Pancreas (tissue), 10 donors: ENCODE results near the gene RNF220. TPM values are rescaled to one million over a fixed set of nuclear protein-coding genes. Genes with fewer than 3 reads are reported as not detected.

Experiments
- ATAC-seq, 4 donors: fragments of 200-7000 bp; cut with Tn5 transposase; one replicate each; pipeline versions ENCODE4 v1.8.0 to v1.9.1; 2020; ENCODE audit warnings: mild to moderate bottlenecking in 4 of 4, moderate library complexity in 4 of 4
- DNase-seq, 6 donors: peaks; one replicate each; pipeline ENCODE4 v3.0.0-alpha.2; 2020
- FAIRE-seq: peaks from 2 replicates; lab custom pipeline; 2012; peaks lifted over from hg19 to GRCh38; lab: Jason Lieb, UNC
- H3K27ac ChIP-seq, 4 donors: fragments of 200-600 bp; sonication (generic); 1 replicate in 3 of 4; 2 replicates in 1 of 4; pipeline versions ENCODE4 v1.5.0 to v1.8.0; 2020
- H3K27me3 ChIP-seq, 4 donors: fragments of 200-600 bp; one replicate each; pipeline ENCODE4 v1.8.0; 2021
- H3K36me3 ChIP-seq, 3 donors: fragments of 200-600 bp; sonication (generic) in 1 of 3; one replicate each; pipeline versions ENCODE4 v1.5.0 to v1.8.0; 2020 to 2021
- H3K4me1 ChIP-seq, 3 donors: fragments of 200-600 bp; one replicate each; pipeline ENCODE4 v1.8.0; 2021
- H3K4me3 ChIP-seq, 4 donors: fragments of 200-600 bp; sonication (generic) in 2 of 4; one replicate each; pipeline versions ENCODE4 v1.5.0 to v1.8.0; 2020 to 2021
- H3K9me3 ChIP-seq, 4 donors: fragments of 200-600 bp; one replicate each; pipeline ENCODE4 v1.8.0; 2021
- CTCF ChIP-seq, 4 donors: fragments of 200-600 bp; sonication (generic) in 3 of 4; IDR thresholded peaks; one replicate each; pipeline versions ENCODE4 v1.5.0 to v1.8.0; 2021; ENCODE audit warnings: antibody characterized with exemption in 4 of 4
- whole genome bisulfite sequencing, 2 donors: extraction: QIAGEN DNeasy Blood & Tissue Kit; methylation state at CpG; one replicate each; pipeline ENCODE4 v1.1.7; 2013; 5-methylcytosine and 5-hydroxymethylcytosine counted together
- intact Hi-C, 3 donors: fragments of 100-400 bp; cut with DNase I; formaldehyde crosslinking; loops; one replicate each; pipeline versions ENCODE4 v1.11.1 to v1.14.2; 2022
- polyA plus RNA-seq, 2 donors: library from polyadenylated mRNA; stranded (reverse); fragments of 200-250 nt; gene quantifications; one replicate each; pipeline ENCODE4 v1.2.3, GENCODE V29; 2013
- total RNA-seq, 6 donors: library from RNA; stranded (reverse); fragmentation: NEBNext Ultra II Directional in 4 of 6; extraction: Animal tissue kit (Norgen Biotek cat#: 25700) in 4 of 6; gene quantifications; one replicate each; pipeline versions ENCODE4 v1.2.1 to v1.2.4, GENCODE V29; 2021 to 2023
- donor health status: healthy with polysubstance abuse.
- donor health status: DM: no; HTN: no; CAD: no; lungs with moderate emphysema.
- donor health status: DM: no; HTN: no; CAD: no.
- donor health status: control.
- donor health status: control.
- donor health status: Bipolar disorder and iron deficiency.
- donor health status: DM: yes; HTN: yes; CAD: no.
- donor health status: DM: no; HTN: no; CAD: no.
- donor health status: DM: no; HTN: no; CAD: no.
- donor health status: DM: yes; HTN: yes; CAD: no.

RNF220 gene
- total and polyA plus RNA-seq, 8 donors, result 22.3 to 43.2 (median 33.0) TPM

DNA sequence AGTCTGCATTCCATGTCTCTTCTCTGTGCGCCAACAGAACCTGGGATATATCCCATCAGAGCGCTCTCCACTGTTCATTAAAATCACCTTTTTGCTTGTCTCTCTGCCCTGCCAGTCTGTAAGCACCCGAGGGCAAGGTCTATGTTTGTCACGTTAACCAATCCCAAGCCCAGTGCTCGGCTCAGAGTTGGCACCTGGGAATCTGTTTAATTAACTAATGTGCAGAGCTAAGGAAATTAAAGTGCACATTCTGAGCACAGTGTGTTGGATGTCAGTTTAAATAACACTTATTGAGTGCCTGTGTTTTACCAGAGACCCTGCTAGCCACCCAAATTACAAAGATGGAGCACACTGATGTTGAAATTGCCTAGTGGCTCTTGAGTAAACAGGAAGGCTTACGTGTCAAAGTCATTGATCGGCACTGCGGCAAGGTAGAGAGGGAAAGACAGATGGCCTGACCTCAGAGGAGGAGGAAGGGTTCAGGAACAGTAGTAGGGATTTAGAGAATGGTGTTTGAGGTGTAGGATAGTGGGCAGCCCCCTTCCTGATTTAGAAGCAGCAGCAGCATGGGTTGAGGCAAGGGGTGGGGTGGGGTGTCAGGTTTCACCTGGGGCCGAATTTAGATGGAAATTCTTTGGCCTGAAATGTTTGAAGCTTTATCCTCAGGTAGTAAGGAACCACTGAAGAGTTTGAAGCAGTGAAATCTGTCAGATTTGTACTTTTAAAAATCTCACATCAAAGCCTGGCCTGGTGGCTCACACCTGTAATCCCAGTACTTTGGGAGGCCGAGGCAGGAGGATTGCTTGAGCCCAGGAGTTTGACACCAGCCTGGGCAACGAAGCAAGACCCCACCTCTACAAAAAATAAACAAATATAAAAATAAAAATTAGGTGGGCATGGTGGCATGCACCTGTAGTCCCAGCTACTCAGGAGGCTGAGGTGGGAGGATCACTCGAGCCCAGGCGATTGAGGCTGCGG lies 277.1 kb downstream of the RNF220 start:
- Histone ChIP-seq H3K9me3 (no peaks in the 10 kb centered on the region), H3K27ac (no peak overlapping the region), H3K27me3 (no peaks in the 10 kb centered on the region), H3K4me3 (no peak overlapping the region), H3K4me1 (peaks cover 0 to 3% (median 0%) of the 10 kb centered on the region in 3 donors), H3K36me3 (no peaks in the 10 kb centered on the region)
- ATAC-seq, result peak in 3 of 4 donors; percentile 43 to 57 (median 49)
- FAIRE-seq, result no peak
- intact Hi-C loops, result no loop called here
- WGBS, 2 donors, result 63 to 68% methylated on average over 14 of the region's 14 CpGs
- TF ChIP-seq CTCF (IDR thresholded peaks at IDR 0.05), result no peak
- DNase-seq, result no peak

- no peak overlapping the region for H3K27ac ChIP-seq
- DNase-seq (no peak), ATAC-seq (no peak), FAIRE-seq (no peak)
- H3K4me3 ChIP-seq, result no peak overlapping the region
- H3K4me1 ChIP-seq, result no peaks in the 10 kb centered on the region
- no peaks in the 10 kb centered on the region for H3K36me3 ChIP-seq
- intact Hi-C loops, result no loop called here
- H3K9me3 ChIP-seq, result no peaks in the 10 kb centered on the region
- no peak for TF ChIP-seq CTCF (IDR thresholded peaks at IDR 0.05)
- 97% methylated on average over 3 of the region's 3 CpGs for WGBS, 2 donors
- H3K27me3 ChIP-seq, result no peaks in the 10 kb centered on the region
These were observed 277.8 kb downstream of the RNF220 start for GRCh38 chr1:44682883-44683265.

- Histone ChIP-seq H3K4me3 (no peak overlapping the region), H3K27ac (no peak overlapping the region), H3K4me1 (no peaks in the 10 kb centered on the region), H3K27me3 (no peaks in the 10 kb centered on the region), H3K9me3 (no peaks in the 10 kb centered on the region), H3K36me3 (no peaks in the 10 kb centered on the region)
- FAIRE-seq (no peak), DNase-seq (no peak), ATAC-seq (no peak)
- TF ChIP-seq CTCF (IDR thresholded peaks at IDR 0.05), result no peak
- WGBS, 2 donors, result 89 to 93% methylated on average over 1 of the region's 1 CpG
- intact Hi-C loops, result no loop called here
These were observed 279.5 kb downstream of the RNF220 start for GRCh38 chr1:44684525-44684924.

DNA sequence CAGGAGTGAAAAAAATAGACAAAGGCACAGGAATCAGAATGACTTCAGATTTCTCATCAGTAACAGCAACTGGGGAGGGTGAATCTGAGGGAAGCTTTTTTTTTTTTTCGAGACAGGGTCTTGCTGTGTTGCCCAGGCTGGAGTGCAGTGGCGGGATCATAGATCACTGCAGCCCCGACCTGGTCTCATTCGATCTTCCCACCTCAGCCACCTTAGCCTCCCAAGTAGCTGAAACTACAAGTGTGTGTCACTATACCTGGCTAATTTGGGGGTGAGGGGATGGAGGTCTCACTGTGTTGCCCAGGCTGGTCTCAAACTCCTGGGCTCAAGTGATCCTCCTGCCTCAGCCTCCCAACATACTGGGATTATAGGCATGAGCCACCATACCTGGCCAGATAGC lies 280.2 kb downstream of the RNF220 start:
- no peak for ATAC-seq
- H3K36me3 ChIP-seq, result no peaks in the 10 kb centered on the region
- DNase-seq, result no peak

More for the DNA sequence above, 280.2 kb downstream of the RNF220 start:
- H3K9me3 ChIP-seq, result no peaks in the 10 kb centered on the region
- intact Hi-C loops, result no loop called here
- no peak overlapping the region for H3K27ac ChIP-seq
- FAIRE-seq, result no peak
- no peaks in the 10 kb centered on the region for H3K27me3 ChIP-seq
- WGBS, 2 donors, result 87 to 94% methylated on average over 4 of the region's 4 CpGs
- no peak for TF ChIP-seq CTCF (IDR thresholded peaks at IDR 0.05)
- no peaks in the 10 kb centered on the region for H3K4me1 ChIP-seq
- no peak overlapping the region for H3K4me3 ChIP-seq
